Measurements from ENCODE around the gene MRAS. TPM values are rescaled to one million over a fixed set of nuclear protein-coding genes. Genes with fewer than 3 reads are reported as not detected.

Gene MRAS
- total and polyA plus RNA-seq, 3 donors from 2014 or later = 21.7 to 35.7 (median 27.6) TPM

GRCh38 chr3:138326866-138327595, 21.3 kb upstream of the MRAS start:
- H3K9me3 ChIP-seq = no peaks in the 10 kb centered on the region
- H3K27ac ChIP-seq = no peak overlapping the region
- intact Hi-C loops (cut with DNase I; ENCODE audit: low total_unique reads) = no loop called here
- TF ChIP-seq, protein P1, sequence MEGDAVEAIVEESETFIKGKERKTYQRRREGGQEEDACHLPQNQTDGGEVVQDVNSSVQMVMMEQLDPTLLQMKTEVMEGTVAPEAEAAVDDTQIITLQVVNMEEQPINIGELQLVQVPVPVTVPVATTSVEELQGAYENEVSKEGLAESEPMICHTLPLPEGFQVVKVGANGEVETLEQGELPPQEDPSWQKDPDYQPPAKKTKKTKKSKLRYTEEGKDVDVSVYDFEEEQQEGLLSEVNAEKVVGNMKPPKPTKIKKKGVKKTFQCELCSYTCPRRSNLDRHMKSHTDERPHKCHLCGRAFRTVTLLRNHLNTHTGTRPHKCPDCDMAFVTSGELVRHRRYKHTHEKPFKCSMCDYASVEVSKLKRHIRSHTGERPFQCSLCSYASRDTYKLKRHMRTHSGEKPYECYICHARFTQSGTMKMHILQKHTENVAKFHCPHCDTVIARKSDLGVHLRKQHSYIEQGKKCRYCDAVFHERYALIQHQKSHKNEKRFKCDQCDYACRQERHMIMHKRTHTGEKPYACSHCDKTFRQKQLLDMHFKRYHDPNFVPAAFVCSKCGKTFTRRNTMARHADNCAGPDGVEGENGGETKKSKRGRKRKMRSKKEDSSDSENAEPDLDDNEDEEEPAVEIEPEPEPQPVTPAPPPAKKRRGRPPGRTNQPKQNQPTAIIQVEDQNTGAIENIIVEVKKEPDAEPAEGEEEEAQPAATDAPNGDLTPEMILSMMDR (IDR thresholded peaks at IDR 0.05) = no peak
- no peak for TF ChIP-seq POLR2A (IDR thresholded peaks at IDR 0.05)
- WGBS, 2 donors = 84 to 92% methylated on average over 10 to 12 of the region's 12 CpGs
- H3K4me1 ChIP-seq = no peaks in the 10 kb centered on the region
- no peak for DNase-seq
- H3K36me3 ChIP-seq (ENCODE audit: low read depth, missing control alignments) = no peaks in the 10 kb centered on the region
- no peaks in the 10 kb centered on the region for H3K27me3 ChIP-seq
- H3K4me3 ChIP-seq = no peak overlapping the region

DNA sequence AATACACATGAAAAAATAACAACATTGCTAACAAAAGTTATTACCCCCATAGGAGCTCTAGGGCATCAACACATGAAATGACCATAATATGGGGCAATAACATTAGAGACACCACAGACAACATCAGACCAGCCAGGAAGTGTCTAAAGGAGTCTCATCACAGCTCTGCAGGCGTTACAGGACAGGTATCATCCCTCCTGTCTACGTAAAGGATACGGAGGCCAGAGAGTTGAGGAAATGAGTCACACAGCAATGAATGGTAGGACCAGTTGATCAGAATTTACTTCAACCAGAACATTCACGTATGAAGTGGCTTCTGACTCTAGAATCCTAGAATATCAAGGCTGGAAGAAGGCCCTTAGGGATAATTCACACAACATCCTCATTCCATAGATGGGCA, 20.5 kb upstream of the MRAS start:
- Histone ChIP-seq H3K36me3 (ENCODE audit: low read depth, missing control alignments) (no peaks in the 10 kb centered on the region), H3K4me3 (no peak overlapping the region), H3K9me3 (no peaks in the 10 kb centered on the region), H3K4me1 (no peaks in the 10 kb centered on the region), H3K27ac (no peak overlapping the region), H3K27me3 (no peaks in the 10 kb centered on the region)
- intact Hi-C loops (cut with DNase I; ENCODE audit: low total_unique reads) = no loop called here
- 75 to 86% methylated on average over 4 of the region's 4 CpGs for WGBS, 2 donors
- no peak for DNase-seq
- TF ChIP-seq, protein P1 (IDR thresholded peaks at IDR 0.05) = no peak
- TF ChIP-seq POLR2A (IDR thresholded peaks at IDR 0.05) = no peak

DNA sequence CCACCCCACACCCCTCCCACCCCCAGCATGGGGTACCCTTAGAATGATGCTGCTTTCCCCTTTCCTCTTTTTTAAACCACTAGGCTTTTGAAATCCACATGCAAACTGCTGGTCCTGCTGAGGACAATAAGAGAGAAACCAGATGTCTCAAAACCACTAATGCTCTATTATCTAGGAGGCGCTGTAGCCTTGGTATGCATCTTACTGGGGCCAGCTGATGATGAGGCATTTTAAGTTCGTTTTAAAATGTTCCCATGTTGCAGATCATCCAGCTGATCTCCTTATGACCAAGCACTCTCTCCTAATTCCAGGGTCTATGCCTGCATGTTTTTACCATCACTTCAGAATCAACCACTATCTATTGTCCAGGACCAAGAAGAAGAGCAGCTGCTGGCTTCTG, 20.0 kb upstream of the MRAS start:
- WGBS, 2 donors = 27 to 37% methylated on average over 2 of the region's 2 CpGs
- DNase-seq = no peak

DNA sequence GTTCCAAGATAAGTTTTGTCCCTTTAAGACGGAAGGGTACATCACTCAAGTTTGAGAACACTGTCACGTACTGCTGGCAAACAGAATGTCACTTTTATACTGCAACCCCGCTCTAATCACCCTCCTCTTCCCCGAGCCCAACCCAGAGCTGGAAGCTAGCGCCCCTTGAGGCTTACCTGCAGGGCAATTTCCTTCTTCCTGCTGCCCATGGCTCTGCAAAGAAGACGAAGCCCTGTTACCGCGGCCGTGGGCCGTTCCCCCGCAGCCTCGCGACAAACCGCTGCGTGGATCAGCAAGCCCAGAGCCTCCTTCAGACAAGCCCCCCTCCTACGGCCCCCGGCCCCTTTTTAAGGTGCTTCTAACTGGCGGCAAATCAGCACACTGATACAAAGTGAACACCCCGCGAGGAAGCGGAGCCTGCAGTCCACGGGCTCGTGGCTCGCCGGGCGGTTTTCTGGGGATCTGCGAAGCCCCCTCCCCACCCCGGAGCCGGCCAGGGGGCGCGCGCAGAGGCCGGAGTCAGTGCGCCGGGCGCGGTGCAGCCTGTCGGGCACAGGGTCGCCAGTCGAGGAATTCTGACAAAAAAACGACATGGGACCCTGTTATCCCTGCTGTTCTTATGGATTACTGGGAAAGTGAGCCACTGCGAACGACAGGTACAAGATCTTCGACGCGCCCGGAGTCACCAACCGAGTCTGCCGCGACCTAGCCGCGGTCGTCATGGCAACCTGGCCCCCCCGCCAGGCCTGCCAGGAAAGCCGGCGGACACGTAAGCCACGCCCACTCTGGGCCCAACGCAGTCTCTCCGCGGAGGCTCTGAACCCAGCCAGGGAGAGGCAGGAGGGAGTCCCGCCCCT, 19.0 kb upstream of the MRAS start, which contains the start of gene NME9:
Gene NME9 (minus strand): TSS at position 725 of the 857 bp plus-strand sequence. CDS start 516 bp downstream, at position 209.
- Histone ChIP-seq H3K36me3 (ENCODE audit: low read depth, missing control alignments) (no peaks in the 10 kb centered on the region), H3K4me3 (peak within 1 kb of the TSS; percentile 65), H3K27ac (peak within 1 kb of the TSS; percentile 13 to 68), H3K27me3 (no peaks in the 10 kb centered on the region), H3K9me3 (no peaks in the 10 kb centered on the region), H3K4me1 (no peaks in the 10 kb centered on the region)
- intact Hi-C loops (cut with DNase I; ENCODE audit: low total_unique reads) = no loop called here
- no peak for TF ChIP-seq POLR2A (IDR thresholded peaks at IDR 0.05)
- TF ChIP-seq, protein P1 (IDR thresholded peaks at IDR 0.05) = peak in 2 of 3 experiments; percentile 45 to 54
- peak; percentile 96 for DNase-seq
- WGBS, 2 donors = 0 to 1% methylated on average over 35 to 62 of the region's 62 CpGs

More for the DNA sequence above, 20.0 kb upstream of the MRAS start:
- H3K27me3 ChIP-seq = no peaks in the 10 kb centered on the region
- TF ChIP-seq, protein P1 (IDR thresholded peaks at IDR 0.05) = no peak
- TF ChIP-seq POLR2A (IDR thresholded peaks at IDR 0.05) = no peak
- intact Hi-C loops (cut with DNase I; ENCODE audit: low total_unique reads) = no loop called here
- H3K9me3 ChIP-seq = no peaks in the 10 kb centered on the region
- H3K4me3 ChIP-seq = no peak overlapping the region
- no peaks in the 10 kb centered on the region for H3K36me3 ChIP-seq (ENCODE audit: low read depth, missing control alignments)
- no peak overlapping the region for H3K27ac ChIP-seq
- no peaks in the 10 kb centered on the region for H3K4me1 ChIP-seq

Measured in testis (tissue), 3 donors.